Prostate gland (tissue), 2 donors: ENCODE results near the gene LCE2C.

Experiments
- CTCF ChIP-seq, 4 experiments: fragments of 200-600 bp in 2 of 4; fragments of 450-650 bp in 2 of 4; sonication (generic) in 2 of 4; IDR thresholded peaks; 1 replicate in 3 of 4; 2 replicates in 1 of 4; pipeline ENCODE4 v1.5.1; 2016 to 2019; ENCODE audit warnings: antibody characterized with exemption in 4 of 4, mild to moderate bottlenecking in 2 of 4, moderate library complexity in 2 of 4
- POLR2A ChIP-seq: fragments of 450-650 bp; IDR thresholded peaks from one replicate; pipeline ENCODE4 v1.6.1; 2016; ENCODE audit warnings: antibody characterized with exemption, mild to moderate bottlenecking
- POLR2AphosphoS5 ChIP-seq: sonication (generic); formaldehyde crosslinking; IDR thresholded peaks from one replicate; pipeline ENCODE4 v1.6.1; 2017; ENCODE audit warnings: antibody characterized with exemption

GRCh38 chr1:152657677-152658076 lies 17.4 kb upstream of the LCE2C start:
- TF ChIP-seq CTCF (IDR thresholded peaks at IDR 0.05), result no peak
- TF ChIP-seq POLR2A, result no peak
- TF ChIP-seq POLR2AphosphoS5, result no peak
